CD4-positive, alpha-beta T cell treated with Interleukin-10 for 1 hour (primary cell): Measurements from ENCODE around the gene SLC10A3.

Experiments used
- DNase-seq: peaks from one replicate; pipeline ENCODE4 v3.0.0-alpha.2; 2020

SLC10A3 gene

GRCh38 chrX:154482786-154483185 lies 7.6 kb downstream of the SLC10A3 start:
- no peak for DNase-seq

GRCh38 chrX:154481911-154482601 lies 8.4 kb downstream of the SLC10A3 start:
- no peak for DNase-seq

GRCh38 chrX:154481195-154481594 lies 9.2 kb downstream of the SLC10A3 start:
- no peak for DNase-seq

- peak; percentile 94 for DNase-seq
Observed at GRCh38 chrX:154478728-154479622, 11.5 kb downstream of the SLC10A3 start, which contains the start of gene LAGE3. Gene LAGE3 (minus strand): TSS chrX:154479281. CDS start chrX:154478915, 366 bp downstream.

DNA sequence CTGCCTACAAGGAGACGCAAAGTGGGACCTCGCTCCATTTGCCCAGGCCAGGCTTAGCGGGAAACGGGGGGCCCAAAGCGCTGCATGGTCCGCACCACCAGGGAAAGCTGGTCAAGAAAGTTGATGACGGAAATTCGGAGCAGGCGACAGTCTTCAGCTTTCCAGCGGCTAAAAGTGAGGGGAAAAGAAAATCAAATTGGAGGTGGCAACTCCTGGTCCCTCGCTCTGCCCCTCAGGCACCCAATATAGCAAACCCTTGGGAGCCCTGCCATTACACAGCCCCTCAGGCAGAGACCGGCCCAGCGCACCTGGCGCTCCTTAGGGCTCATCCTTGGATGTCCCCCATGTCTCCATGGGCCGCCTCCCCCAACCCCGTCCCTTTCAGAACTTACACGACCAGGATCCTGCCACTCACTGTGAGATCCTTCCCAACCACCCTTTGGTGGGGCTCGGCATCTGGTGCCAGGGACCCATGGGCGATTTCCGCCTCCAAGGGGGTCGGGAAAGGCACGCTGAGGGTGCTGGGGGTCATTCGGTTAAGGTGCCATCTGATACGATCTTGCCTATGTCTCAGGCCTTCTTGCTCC lies 12.4 kb downstream of the SLC10A3 start:
- no peak for DNase-seq

DNA sequence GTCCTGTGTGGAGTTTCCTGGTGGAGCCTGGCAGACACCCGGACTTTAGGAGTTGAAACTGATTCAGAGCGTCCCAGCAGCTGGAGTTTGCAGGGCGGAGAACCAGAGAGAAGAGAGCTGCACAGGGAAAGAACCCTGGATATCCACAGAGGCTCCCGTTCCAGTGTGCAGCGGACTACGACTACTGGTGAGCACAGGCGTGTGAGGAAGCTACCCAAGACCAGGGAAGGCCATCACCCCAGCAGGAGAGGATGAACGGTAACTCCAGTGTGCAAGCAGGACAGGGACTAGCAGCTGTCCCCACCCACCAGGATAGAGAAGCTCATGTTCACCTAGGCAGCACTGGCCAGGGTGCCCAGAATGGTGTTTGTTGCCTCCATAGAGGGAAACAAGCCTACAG lies 13.6 kb downstream of the SLC10A3 start:
- DNase-seq = no peak

DNA sequence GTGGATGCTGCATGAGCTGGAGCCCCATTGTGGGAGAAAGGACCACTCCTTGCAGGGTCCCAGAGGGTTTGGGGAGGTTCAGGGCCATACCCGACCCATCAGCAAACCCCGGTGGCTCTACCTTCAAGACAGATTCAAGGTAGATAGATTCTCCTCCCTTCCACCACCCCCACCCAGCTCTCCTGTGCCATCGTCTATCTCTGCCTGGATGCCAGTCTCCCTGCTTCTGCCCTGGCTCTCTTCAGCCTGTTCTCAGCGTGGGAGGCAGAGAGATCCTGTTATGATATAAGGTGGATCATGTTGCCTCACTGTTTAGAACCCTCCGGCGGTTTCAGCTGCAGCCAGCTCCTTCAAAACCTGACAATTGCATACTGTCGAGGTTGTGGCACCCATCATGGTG lies 16.7 kb downstream of the SLC10A3 start:
- DNase-seq = no peak

DNA sequence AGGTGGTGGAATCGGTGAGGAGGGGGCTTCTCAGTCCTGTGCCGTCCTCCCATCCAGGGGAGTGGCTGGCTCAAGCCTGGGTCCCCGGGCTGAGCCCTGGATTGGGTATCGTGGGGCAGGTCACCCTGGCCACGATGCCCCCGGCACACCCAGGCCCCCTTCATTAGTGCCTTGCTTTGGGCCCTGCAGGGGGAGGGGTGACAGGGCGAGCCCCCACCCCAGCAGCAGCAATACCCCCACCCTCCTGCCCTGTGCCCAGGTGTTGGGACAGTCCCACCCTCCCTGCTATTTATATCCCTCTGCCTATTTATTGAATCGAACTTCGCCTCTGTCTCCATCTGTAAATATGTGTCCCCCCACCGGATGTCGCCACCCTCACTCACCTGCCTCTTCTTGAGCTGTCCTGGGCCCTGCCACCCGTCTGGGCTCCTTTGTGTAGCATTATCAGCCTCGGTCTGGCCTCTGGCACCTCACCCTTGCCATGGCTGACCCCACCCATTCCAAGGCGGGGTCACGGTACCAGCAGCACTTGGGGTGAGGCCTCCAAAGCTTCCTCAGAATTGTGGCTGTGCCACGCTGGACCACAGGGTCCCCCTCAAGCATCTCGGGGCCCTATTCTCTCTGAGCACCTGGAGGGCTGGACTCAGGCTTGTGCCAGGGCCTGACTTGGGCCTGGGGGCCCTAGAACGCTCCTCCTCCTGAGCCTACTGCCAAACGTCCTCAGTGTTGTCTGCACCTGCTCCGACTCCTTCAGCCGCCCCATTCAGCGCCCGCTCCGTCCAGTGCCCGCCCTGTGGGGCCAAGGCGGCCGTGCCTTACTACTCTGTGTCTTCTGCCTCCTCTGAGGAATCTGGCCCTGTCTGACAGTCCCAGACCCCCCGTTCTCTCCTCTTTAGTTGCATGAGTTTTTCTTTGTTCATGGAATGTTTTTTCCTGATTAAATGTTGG lies 17.5 kb downstream of the SLC10A3 start:
- DNase-seq = no peak

DNA sequence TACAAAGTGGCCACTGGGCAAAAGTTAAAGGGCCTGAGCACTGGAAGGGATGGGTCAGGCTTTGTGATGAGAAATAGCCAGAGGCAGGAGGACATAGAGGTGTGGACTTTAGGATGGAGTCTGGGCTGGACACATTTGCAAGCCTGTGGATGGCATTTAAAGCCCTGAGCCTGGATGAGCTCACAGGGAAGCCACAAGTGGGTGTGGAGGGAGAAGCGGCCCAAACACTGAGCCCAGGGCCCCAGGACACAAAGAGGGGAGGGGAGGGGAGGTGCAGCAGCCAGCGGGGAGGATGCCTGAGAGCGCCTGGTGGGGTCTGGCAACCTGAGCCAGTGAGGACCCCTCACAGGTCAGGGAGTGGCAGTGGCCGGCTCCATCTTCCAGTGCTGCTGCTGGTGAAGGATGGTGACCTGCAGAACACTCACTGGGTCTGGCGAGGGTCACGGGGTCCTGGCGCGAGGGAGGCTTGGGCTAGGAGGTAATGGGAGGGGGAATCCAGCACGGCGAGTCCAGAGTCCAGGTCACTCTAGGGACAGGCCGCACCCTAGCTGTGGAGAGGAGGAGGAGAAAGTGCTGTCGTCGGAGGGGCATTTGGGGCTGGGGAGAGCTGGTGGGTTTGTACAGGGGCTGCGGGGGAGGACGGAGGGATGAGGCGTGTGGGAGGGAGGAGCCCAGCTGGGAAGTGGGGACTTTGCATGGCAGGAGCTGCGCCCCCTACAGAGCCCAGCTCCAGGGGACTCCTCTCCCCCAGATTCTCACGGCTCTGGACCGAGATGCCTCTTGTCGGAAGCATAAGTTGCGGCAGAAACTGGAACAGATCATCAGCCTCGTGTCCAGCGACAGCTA lies 18.4 kb downstream of the SLC10A3 start:
- no peak for DNase-seq

GRCh38 chrX:154470914-154471568 lies 19.4 kb downstream of the SLC10A3 start:
- no peak for DNase-seq

- DNase-seq = no peak
Observed at GRCh38 chrX:154470434-154470833, 20.0 kb downstream of the SLC10A3 start.

DNA sequence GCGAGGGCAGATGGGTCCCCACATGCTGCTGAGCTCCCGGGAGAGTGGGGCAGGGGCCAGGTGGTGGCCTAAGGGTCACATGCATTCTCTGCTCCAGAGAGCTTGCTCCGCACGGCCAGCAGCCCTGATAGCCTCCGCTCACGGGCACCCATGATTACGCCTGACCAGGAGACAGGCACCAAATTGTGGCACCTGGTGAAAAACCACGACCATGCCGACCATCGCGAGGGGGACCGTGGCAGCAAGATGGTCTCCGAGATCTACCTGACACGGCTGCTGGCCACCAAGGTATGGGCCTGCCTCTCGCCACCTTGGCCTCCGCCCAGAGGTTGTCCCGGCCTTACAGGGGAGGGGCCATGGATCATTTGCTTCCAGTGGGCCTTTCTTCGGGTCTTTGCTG lies 20.5 kb downstream of the SLC10A3 start:
- DNase-seq = no peak

- no peak for DNase-seq
Observed at GRCh38 chrX:154469114-154469513, 21.3 kb downstream of the SLC10A3 start.

DNA sequence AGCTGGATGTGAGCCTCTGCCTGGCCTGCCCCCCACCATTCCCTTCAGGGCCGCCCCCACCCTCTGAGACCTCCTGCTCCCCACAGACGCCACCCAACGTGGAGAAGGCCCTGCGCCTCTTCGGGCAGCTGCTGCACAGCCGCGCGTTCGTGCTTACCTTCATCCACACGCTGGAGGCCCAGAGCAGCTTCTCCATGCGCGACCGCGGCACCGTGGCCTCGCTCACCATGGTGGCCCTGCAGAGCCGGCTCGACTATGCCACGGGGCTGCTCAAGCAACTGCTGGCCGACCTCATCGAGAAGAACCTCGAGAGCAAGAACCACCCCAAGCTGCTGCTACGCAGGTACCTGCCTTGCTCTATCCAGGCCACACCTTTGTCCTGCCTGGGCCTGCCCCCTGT lies 22.2 kb downstream of the SLC10A3 start:
- DNase-seq = no peak

DNA sequence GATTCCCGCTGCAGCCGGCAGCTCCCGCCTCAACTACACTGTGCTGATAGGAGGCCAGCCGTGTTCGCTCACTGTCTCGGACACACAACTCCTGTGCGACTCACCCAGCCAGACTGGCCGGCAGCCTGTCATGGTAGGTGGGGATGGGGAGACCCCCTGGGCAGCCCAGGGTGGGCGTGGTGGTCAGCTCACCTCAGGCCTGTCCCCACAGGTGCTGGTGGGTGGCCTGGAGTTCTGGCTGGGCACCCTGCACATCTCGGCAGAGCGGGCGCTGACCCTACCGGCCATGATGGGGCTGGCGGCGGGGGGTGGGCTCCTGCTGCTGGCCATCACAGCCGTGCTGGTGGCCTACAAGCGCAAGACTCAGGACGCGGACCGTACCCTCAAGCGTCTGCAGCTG lies 22.9 kb downstream of the SLC10A3 start:
- DNase-seq = no peak

DNA sequence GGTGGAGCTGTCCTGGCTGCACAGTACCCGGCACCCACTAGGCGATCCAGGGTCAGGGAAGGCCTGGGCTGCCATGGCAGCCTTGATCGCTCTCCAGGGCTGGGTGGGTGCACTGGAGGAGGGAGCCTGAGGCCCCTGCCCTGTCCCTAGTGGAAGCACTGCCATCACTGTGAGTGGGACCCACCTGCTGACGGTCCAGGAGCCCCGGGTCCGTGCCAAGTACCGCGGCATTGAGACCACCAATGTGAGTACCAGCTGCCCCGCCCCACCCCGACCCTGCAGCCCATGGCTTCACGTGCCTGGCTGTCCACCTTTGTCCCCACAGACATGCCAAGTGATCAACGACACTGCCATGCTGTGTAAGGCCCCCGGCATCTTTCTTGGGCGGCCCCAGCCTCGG lies 23.5 kb downstream of the SLC10A3 start:
- DNase-seq = no peak

DNA sequence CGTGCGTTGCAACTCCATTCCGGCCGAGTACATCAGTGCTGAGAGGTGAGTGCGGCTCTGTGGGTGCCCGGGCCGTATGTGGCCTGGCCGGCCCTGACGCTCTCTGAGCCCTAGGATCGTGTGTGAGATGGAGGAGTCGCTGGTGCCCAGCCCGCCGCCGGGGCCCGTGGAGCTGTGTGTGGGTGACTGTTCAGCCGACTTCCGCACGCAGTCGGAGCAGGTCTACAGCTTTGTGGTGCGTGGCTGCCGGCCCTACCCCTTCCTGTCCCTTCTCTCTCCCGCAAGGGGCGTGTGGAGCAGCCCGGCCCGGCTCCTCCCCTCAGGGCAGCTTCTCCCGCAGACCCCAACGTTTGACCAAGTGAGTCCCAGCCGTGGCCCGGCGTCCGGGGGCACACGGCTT lies 24.4 kb downstream of the SLC10A3 start:
- DNase-seq = no peak

- DNase-seq = no peak
Observed at GRCh38 chrX:154465601-154466000, 24.8 kb downstream of the SLC10A3 start.

GRCh38 chrX:154464806-154465365 lies 25.5 kb downstream of the SLC10A3 start:
- DNase-seq = no peak

DNA sequence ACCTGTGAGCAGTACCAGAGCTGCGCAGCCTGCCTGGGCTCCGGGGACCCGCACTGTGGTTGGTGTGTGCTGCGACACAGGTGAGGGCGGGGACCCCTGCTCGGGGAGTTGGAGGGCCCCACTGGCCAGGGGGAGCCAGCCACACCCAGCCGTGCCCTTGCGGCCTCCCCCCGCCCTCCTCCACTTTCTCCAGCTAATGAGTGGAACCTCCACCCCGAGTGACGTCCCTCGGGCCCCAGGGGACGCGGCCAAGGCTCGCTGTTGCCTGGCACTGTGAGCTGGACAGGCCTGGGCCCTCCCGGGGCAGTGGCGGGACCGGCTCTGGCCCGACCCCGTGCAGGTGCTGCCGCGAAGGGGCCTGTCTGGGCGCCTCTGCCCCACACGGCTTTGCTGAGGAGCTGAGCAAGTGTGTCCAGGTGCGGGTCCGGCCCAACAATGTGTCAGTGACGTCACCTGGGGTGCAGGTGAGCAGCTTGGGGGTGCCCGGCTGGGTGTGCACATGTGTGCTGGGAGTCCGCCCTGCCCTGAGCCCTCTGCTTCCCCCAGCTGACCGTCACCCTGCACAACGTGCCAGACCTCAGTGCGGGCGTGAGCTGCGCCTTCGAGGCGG lies 26.7 kb downstream of the SLC10A3 start:
- DNase-seq = no peak
